GM19463 (cell line): ENCODE data around the gene TRPM5.

Experiments used
- ATAC-seq: cut with Tn5 transposase; IDR thresholded peaks from one replicate; pipeline ENCODE4 v1.9.1; 2021; ENCODE audit warnings: mild to moderate bottlenecking, moderate library complexity; ENCODE audit not compliant: unreplicated experiment

The TRPM5 gene

GRCh38 chr11:2459016-2459725 is 14.9 kb upstream of the TRPM5 start:
- no peak for ATAC-seq

- ATAC-seq, result no peak
Observed at GRCh38 chr11:2458321-2458720, 14.0 kb upstream of the TRPM5 start.

- no peak for ATAC-seq
Observed at GRCh38 chr11:2453436-2453835, 9.1 kb upstream of the TRPM5 start.

- ATAC-seq, result no peak
Observed at GRCh38 chr11:2452321-2453012, 8.2 kb upstream of the TRPM5 start.

- ATAC-seq, result no peak
Observed at GRCh38 chr11:2451916-2452315, 7.6 kb upstream of the TRPM5 start.

GRCh38 chr11:2451336-2451735 is 7.0 kb upstream of the TRPM5 start:
- ATAC-seq, result no peak

- ATAC-seq, result no peak
Observed at GRCh38 chr11:2450321-2451041, 6.2 kb upstream of the TRPM5 start.

GRCh38 chr11:2449548-2450320 is 5.4 kb upstream of the TRPM5 start:
- no peak for ATAC-seq

- ATAC-seq, result no peak
Observed at GRCh38 chr11:2448661-2449547, 4.6 kb upstream of the TRPM5 start.

GRCh38 chr11:2447951-2448650 is 3.8 kb upstream of the TRPM5 start:
- no peak for ATAC-seq

GRCh38 chr11:2447253-2447950 is 3.1 kb upstream of the TRPM5 start:
- no peak for ATAC-seq

- ATAC-seq, result no peak
Observed at GRCh38 chr11:2446590-2447252, 2.4 kb upstream of the TRPM5 start.

GRCh38 chr11:2445746-2446551 is 1.6 kb upstream of the TRPM5 start:
- no peak for ATAC-seq

GRCh38 chr11:2444821-2445745 is 769 bp upstream of the TRPM5 start, which contains the start of gene KCNQ1:
KCNQ1 (plus strand) TSS chr11:2445008; CDS start chr11:2445099, 91 bp downstream.
- ATAC-seq, result no peak

GRCh38 chr11:2443406-2443805 is 908 bp downstream of the TRPM5 start:
- no peak for ATAC-seq

- no peak for ATAC-seq
Observed at GRCh38 chr11:2442589-2442988, 1.7 kb downstream of the TRPM5 start.
